Osteoblast (primary cell): ENCODE measurements around the gene GRID1. TPM values are rescaled to one million over a fixed set of nuclear protein-coding genes. Genes with fewer than 3 reads are reported as not detected.

ENCODE experiments used
- DNase-seq: peaks from one replicate; pipeline ENCODE4 v3.0.0; 2011; ENCODE audit warnings: low spot score, mixed read lengths; ENCODE audit not compliant: insufficient read length; ENCODE audit errors: missing footprints
- H2AFZ ChIP-seq: 2 replicates; pipeline ENCODE4 v1.6.0; 2011; ENCODE audit warnings: mild to moderate bottlenecking, low read length
- H3K27ac ChIP-seq: 2 replicates; pipeline ENCODE4 v1.5.1; 2011; ENCODE audit warnings: mild to moderate bottlenecking, low read depth, low read length, moderate library complexity
- H3K27me3 ChIP-seq: 2 replicates; pipeline ENCODE4 v1.6.0; 2012; ENCODE audit warnings: mild to moderate bottlenecking, control low read depth, inconsistent platforms, low read length, moderate library complexity; ENCODE audit not compliant: insufficient read depth
- H3K36me3 ChIP-seq: 2 replicates; pipeline ENCODE4 v1.5.1; 2011; ENCODE audit warnings: mild to moderate bottlenecking, low read length, control low read depth, moderate library complexity; ENCODE audit not compliant: insufficient read depth
- H3K4me1 ChIP-seq: 2 replicates; pipeline ENCODE4 v1.5.1; 2011; ENCODE audit warnings: mild to moderate bottlenecking, low read length, control low read depth, moderate library complexity; ENCODE audit not compliant: insufficient read depth
- H3K4me2 ChIP-seq: 2 replicates; pipeline ENCODE4 v1.6.0; 2011; ENCODE audit warnings: mild to moderate bottlenecking, low read length; ENCODE audit not compliant: insufficient read depth
- H3K4me3 ChIP-seq: fragments of 200-600 bp; sonication (generic); 3 replicates; pipeline ENCODE4 v1.5.1; 2012; ENCODE audit warnings: mild to moderate bottlenecking, low read length, inconsistent platforms; ENCODE audit not compliant: insufficient read depth
- H3K79me2 ChIP-seq: 2 replicates; pipeline ENCODE4 v1.6.0; 2012; ENCODE audit warnings: mild to moderate bottlenecking, low read length, control low read depth, inconsistent platforms; ENCODE audit not compliant: insufficient read depth
- H3K9me3 ChIP-seq: 2 replicates; pipeline ENCODE4 v1.5.1; 2011; ENCODE audit warnings: low read depth, low read length, control low read depth
- H4K20me1 ChIP-seq: 2 replicates; pipeline ENCODE4 v1.6.0; 2012; ENCODE audit warnings: mild to moderate bottlenecking, low read length, control low read depth; ENCODE audit not compliant: insufficient read depth
- CTCF ChIP-seq: IDR thresholded peaks from 2 replicates; pipeline ENCODE4 v1.5.1; 2011; ENCODE audit warnings: mild to moderate bottlenecking, low read depth, low read length, moderate library complexity; ENCODE audit errors: extremely low read depth
- total RNA-seq: library from RNA; depleted of rRNA; stranded (reverse); fragments of >200 nt; gene quantifications from 2 replicates; pipeline ENCODE4 v1.2.3, GENCODE V29; 2012

The GRID1 gene
- total RNA-seq, 1 donor: not detected

GRCh38 chr10:85858776-85859515 lies 507.6 kb downstream of the GRID1 start:
- DNase-seq: no peak
- no peaks in the 10 kb centered on the region for H3K9me3 ChIP-seq
- H3K27ac ChIP-seq: no peak overlapping the region

GRCh38 chr10:85857791-85858190 lies 508.8 kb downstream of the GRID1 start:
- DNase-seq: no peak
- no peaks in the 10 kb centered on the region for H3K27me3 ChIP-seq
- H3K4me3 ChIP-seq: no peak overlapping the region
- no peak overlapping the region for H3K27ac ChIP-seq
- H3K36me3 ChIP-seq: no peaks in the 10 kb centered on the region
- TF ChIP-seq CTCF: no peak
- H3K4me2 ChIP-seq: no peak overlapping the region
- no peaks in the 10 kb centered on the region for H3K79me2 ChIP-seq
- no peaks in the 10 kb centered on the region for H3K4me1 ChIP-seq
- no peaks in the 10 kb centered on the region for H3K9me3 ChIP-seq
- H2AFZ ChIP-seq: no peak overlapping the region
- H4K20me1 ChIP-seq: no peaks in the 10 kb centered on the region

More at GRCh38 chr10:85858776-85859515, 507.6 kb downstream of the GRID1 start:
- Histone ChIP-seq H4K20me1 (no peaks in the 10 kb centered on the region), H2AFZ (no peak overlapping the region), H3K36me3 (no peaks in the 10 kb centered on the region), H3K4me1 (no peaks in the 10 kb centered on the region), H3K27me3 (no peaks in the 10 kb centered on the region), H3K4me3 (no peak overlapping the region), H3K4me2 (no peak overlapping the region), H3K79me2 (no peaks in the 10 kb centered on the region)
- no peak for TF ChIP-seq CTCF

GRCh38 chr10:85857305-85857704 lies 509.3 kb downstream of the GRID1 start:
- DNase-seq: no peak
- Histone ChIP-seq H3K27ac (no peak overlapping the region), H3K4me3 (no peak overlapping the region)

More at GRCh38 chr10:85857305-85857704, 509.3 kb downstream of the GRID1 start:
- Histone ChIP-seq H3K9me3 (no peaks in the 10 kb centered on the region), H3K27me3 (no peaks in the 10 kb centered on the region), H2AFZ (no peak overlapping the region), H4K20me1 (no peaks in the 10 kb centered on the region), H3K36me3 (no peaks in the 10 kb centered on the region), H3K4me1 (no peaks in the 10 kb centered on the region), H3K79me2 (no peaks in the 10 kb centered on the region), H3K4me2 (no peak overlapping the region)
- no peak for TF ChIP-seq CTCF
